Activated CD4-positive, alpha-beta memory T cell treated with anti-CD3 and anti-CD28 coated beads, Interleukin-2, amount 10 ng/mL, durations not matched to agents 7 days and 5 days (primary cell): ENCODE results near the gene ARL5C. TPM values are rescaled to one million over a fixed set of nuclear protein-coding genes. Genes with fewer than 3 reads are reported as not detected.

ENCODE experiments used
- CTCF ChIA-PET: fragments of 350-600 bp; sonication (Branson Sonifier 250); formaldehyde crosslinking; loops from one replicate; lab custom pipeline; 2021; ENCODE audit warnings: antibody characterized with exemption, inconsistent platforms; lab: Charles Lee
- POLR2A ChIA-PET: fragments of 350-600 bp; sonication (Branson Sonifier 250); formaldehyde crosslinking; loops from one replicate; lab custom pipeline; 2021; ENCODE audit warnings: antibody characterized with exemption; lab: Charles Lee
- DNase-seq: peaks from one replicate; pipeline ENCODE4 v3.0.0-alpha.2; 2020
- H3K27ac Mint-ChIP-seq: one replicate; pipeline ENCODE4 v1.8.0; 2021; ENCODE audit warnings: mild to moderate bottlenecking, mixed read lengths
- H3K27me3 Mint-ChIP-seq: one replicate; pipeline ENCODE4 v1.8.0; 2021; ENCODE audit warnings: mixed read lengths
- H3K36me3 Mint-ChIP-seq: one replicate; pipeline ENCODE4 v1.8.0; 2021; ENCODE audit warnings: low read depth, mixed read lengths
- H3K4me1 Mint-ChIP-seq: one replicate; pipeline ENCODE4 v1.8.0; 2021; ENCODE audit warnings: mixed read lengths
- H3K4me3 Mint-ChIP-seq: one replicate; pipeline ENCODE4 v1.8.0; 2021; ENCODE audit warnings: mild to moderate bottlenecking, mixed read lengths
- H3K9me3 Mint-ChIP-seq: one replicate; pipeline ENCODE4 v1.8.0; 2021; ENCODE audit warnings: mixed read lengths
- total RNA-seq, 2 experiments: library from RNA; stranded (reverse); gene quantifications; one replicate each; pipeline ENCODE4 v1.2.3, GENCODE V29; 2021

Gene ARL5C
- total RNA-seq, 2 experiments from 2014 or later = 0.15 TPM; not detected in 1

GRCh38 chr17:39200070-39200879 lies 34.3 kb upstream of the ARL5C start, which contains the start of gene RPL19:
Gene RPL19 (plus strand): TSS chr17:39200283. CDS start chr17:39200345, 62 bp downstream.
- Mint-ChIP-seq H3K27me3 (no peaks in the 10 kb centered on the region), H3K36me3 (peaks cover 51% of the 10 kb centered on the region)
- CTCF ChIA-PET = interaction anchor here (0.6 to 2.6 kb wide), 14 partner anchors 9 to 472 kb away, joined by 3 to 21 read pairs (median 6); no protein-coding TSS in a partner anchor

GRCh38 chr17:39199820-39200069 lies 33.8 kb upstream of the ARL5C start:
- no peaks in the 10 kb centered on the region for H3K27me3 Mint-ChIP-seq
- DNase-seq = peak; percentile 89
- ChIA-PET POLR2A (interaction anchor here (0.7 to 2.1 kb wide), 26 partner anchors 9 to 848 kb away, joined by 3 to 22 read pairs (median 5); partner anchors contain the start of genes ARL5C, CDK12, CWC25 and FBXL20), CTCF (interaction anchor here (0.6 to 2.6 kb wide), 16 partner anchors 10 to 472 kb away, joined by 3 to 21 read pairs (median 4); no protein-coding TSS in a partner anchor)
- H3K36me3 Mint-ChIP-seq = peaks cover 46% of the 10 kb centered on the region
- H3K4me3 Mint-ChIP-seq = peak overlapping the region; percentile 93
- peak overlapping the region; percentile 96 for H3K27ac Mint-ChIP-seq
- no peaks in the 10 kb centered on the region for H3K9me3 Mint-ChIP-seq
- H3K4me1 Mint-ChIP-seq = peaks cover 66% of the 10 kb centered on the region

More at GRCh38 chr17:39200070-39200879, 34.3 kb upstream of the ARL5C start, which contains the start of gene RPL19:
- Mint-ChIP-seq H3K9me3 (no peaks in the 10 kb centered on the region), H3K4me3 (peak within 1 kb of the TSS; percentile 93), H3K27ac (peak within 1 kb of the TSS; percentile 96), H3K4me1 (peaks cover 62% of the 10 kb centered on the region)
- peak; percentile 83 for DNase-seq
- POLR2A ChIA-PET = interaction anchor here (0.7 to 2.1 kb wide), 26 partner anchors 9 to 849 kb away, joined by 3 to 22 read pairs (median 5); partner anchors contain the start of genes ARL5C, CDK12, CWC25 and FBXL20

- Mint-ChIP-seq H3K27ac (peak overlapping the region; percentile 96), H3K4me1 (peaks cover 67% of the 10 kb centered on the region), H3K36me3 (peaks cover 37% of the 10 kb centered on the region), H3K27me3 (no peaks in the 10 kb centered on the region), H3K9me3 (no peaks in the 10 kb centered on the region), H3K4me3 (peak overlapping the region; percentile 93)
- DNase-seq = no peak
- POLR2A ChIA-PET = interaction anchor here (0.7 kb wide), 1 partner anchor 8 kb away, joined by 3 read pairs; no protein-coding TSS in a partner anchor
- CTCF ChIA-PET = interaction anchor here (2.6 kb wide), 1 partner anchor 45 kb away, joined by 21 read pairs; no protein-coding TSS in a partner anchor
These were observed 32.2 kb upstream of the ARL5C start for GRCh38 chr17:39198186-39198566.

DNA sequence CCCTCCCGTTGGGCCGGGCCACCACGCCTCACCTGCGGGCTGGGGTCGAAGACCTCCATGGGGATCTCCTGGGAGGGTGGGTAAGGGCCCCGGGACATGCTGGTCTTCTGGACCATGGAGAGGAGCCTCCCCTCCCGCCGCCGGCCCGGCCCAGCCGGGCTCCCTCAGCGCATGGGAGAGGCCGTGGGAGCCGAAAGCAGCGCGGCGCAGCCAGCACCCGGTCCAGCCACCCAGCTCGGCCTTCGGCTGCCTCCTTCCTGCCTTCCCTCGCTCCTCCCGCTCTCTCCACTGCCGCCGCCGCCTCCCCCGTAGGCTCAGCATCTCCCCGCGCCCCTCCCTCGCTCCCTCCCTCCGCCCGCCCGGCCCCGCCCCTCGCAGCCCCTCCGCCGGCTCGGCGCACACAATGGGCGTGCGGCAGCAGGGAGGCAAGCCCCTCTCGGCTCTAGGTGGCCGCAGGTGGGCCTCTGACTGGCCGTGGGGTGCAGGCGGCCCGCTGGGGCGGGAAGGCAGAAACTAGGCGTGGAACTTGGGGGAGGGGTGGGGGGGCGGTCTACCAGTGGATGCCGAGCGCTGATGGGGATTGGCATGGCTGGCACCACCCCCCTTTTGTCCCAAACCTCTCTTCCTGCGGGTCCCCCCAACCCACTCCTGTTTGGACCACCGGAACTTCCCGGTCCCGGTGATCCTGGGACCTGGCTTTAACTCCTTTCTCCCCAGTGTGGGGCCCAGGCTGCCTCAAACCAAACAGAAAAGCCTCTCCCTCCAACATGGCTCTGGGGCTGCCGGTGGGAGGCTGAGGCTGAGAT lies 31.6 kb upstream of the ARL5C start, which contains the start of gene CACNB1:
TSS of gene CACNB1 (minus strand) at position 290 of the 806 bp plus-strand sequence. CDS start at position 116, 174 bp downstream.
- DNase-seq = peak; percentile 74
- Mint-ChIP-seq H3K9me3 (no peaks in the 10 kb centered on the region), H3K4me1 (peaks cover 67% of the 10 kb centered on the region), H3K36me3 (peaks cover 38% of the 10 kb centered on the region), H3K27ac (peak within 1 kb of the TSS; percentile 96), H3K4me3 (peak within 1 kb of the TSS; percentile 93), H3K27me3 (no peaks in the 10 kb centered on the region)
- POLR2A ChIA-PET = no interaction called here
- CTCF ChIA-PET = interaction anchor here (3.0 kb wide), 1 partner anchor 33 kb away, joined by 15 read pairs; no protein-coding TSS in a partner anchor

GRCh38 chr17:39196808-39197291 lies 30.9 kb upstream of the ARL5C start:
- Mint-ChIP-seq H3K4me1 (peaks cover 64% of the 10 kb centered on the region), H3K9me3 (no peaks in the 10 kb centered on the region), H3K4me3 (peak overlapping the region; percentile 93), H3K27me3 (no peaks in the 10 kb centered on the region), H3K27ac (no peak overlapping the region), H3K36me3 (peaks cover 36% of the 10 kb centered on the region)
- ChIA-PET CTCF (interaction anchor here (3.0 kb wide), 1 partner anchor 32 kb away, joined by 15 read pairs; no protein-coding TSS in a partner anchor), POLR2A (interaction anchor here (0.6 to 1.5 kb wide), 3 partner anchors 12 to 40 kb away, joined by 3 to 6 read pairs (median 4); no protein-coding TSS in a partner anchor)
- peak; percentile 31 for DNase-seq

GRCh38 chr17:39196241-39196807 lies 30.4 kb upstream of the ARL5C start:
- Mint-ChIP-seq H3K9me3 (no peaks in the 10 kb centered on the region), H3K36me3 (peaks cover 32% of the 10 kb centered on the region), H3K4me1 (peaks cover 60% of the 10 kb centered on the region), H3K27ac (peak overlapping the region; percentile 62), H3K4me3 (peak overlapping the region; percentile 93), H3K27me3 (no peaks in the 10 kb centered on the region)
- ChIA-PET CTCF (interaction anchor here (0.8 to 3.0 kb wide), 3 partner anchors 10 to 48 kb away, joined by 3 to 15 read pairs (median 9); no protein-coding TSS in a partner anchor), POLR2A (interaction anchor here (0.6 to 1.5 kb wide), 4 partner anchors 13 to 265 kb away, joined by 3 to 7 read pairs (median 5); partner anchors contain the start of gene CDK12)
- no peak for DNase-seq

DNA sequence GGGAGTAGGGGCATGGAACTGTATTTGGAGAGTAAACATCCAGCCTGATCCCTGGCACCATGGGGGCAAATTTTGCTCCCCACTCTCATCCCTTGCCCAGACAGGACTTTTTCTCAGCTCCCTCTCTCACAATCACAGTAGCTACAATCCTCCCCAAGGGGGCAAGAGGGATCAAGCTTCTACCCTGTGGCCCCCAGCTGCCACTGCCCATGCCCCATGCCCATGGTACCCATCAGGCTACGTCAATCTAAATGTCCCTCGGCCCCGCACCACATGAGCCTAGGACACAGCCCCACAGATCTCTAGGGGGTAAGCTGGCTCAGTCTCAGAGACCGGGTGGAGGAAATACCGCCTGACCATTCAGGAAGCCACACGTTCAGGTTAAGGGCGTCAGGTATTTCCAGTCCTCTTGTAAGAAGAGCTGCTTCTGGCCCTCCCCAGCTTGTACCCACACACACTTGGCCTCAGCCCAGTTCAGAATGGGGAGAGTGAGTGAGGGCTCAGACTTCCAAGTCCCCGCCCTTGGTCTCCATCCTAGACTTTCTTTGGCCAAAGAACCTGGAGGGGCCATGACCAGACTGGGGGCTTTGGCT lies 29.7 kb upstream of the ARL5C start:
- H3K9me3 Mint-ChIP-seq = no peaks in the 10 kb centered on the region
- POLR2A ChIA-PET = interaction anchor here (1.0 to 1.5 kb wide), 3 partner anchors 14 to 266 kb away, joined by 4 to 7 read pairs (median 6); partner anchors contain the start of gene CDK12
- peak overlapping the region; percentile 62 for H3K27ac Mint-ChIP-seq
- DNase-seq = no peak
- peaks cover 54% of the 10 kb centered on the region for H3K4me1 Mint-ChIP-seq
- CTCF ChIA-PET = interaction anchor here (0.8 to 3.0 kb wide), 5 partner anchors 11 to 213 kb away, joined by 3 to 15 read pairs (median 3); no protein-coding TSS in a partner anchor
- H3K4me3 Mint-ChIP-seq = peak overlapping the region; percentile 93
- H3K36me3 Mint-ChIP-seq = peaks cover 26% of the 10 kb centered on the region
- no peaks in the 10 kb centered on the region for H3K27me3 Mint-ChIP-seq

DNA sequence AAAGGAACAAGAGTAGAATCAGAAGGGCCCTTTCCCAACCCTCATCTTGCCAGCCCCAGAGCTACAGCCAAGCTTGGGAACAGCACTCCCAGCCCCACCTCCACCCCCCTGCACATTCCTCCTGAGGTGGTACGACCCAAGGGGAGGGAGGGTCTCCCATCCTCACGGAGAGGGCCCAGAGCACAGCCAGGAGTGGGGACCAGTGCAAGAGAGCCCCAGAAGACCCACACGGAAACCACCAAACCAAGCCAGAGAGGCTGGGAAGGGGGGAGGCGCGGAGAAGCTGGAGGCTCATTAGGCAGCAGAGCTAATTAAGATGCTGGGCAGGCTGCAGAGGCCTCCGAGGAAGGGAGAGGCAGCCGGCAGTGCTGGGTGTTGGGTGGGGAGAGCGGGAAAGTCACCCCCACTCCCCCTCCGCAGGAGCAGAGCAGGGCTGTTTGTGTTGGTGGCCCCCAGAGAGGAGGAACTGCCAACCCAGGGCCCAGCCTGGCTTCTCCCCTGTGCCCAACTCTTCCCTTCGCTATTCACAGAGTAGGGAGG lies 29.1 kb upstream of the ARL5C start:
- H3K36me3 Mint-ChIP-seq = peaks cover 22% of the 10 kb centered on the region
- POLR2A ChIA-PET = interaction anchor here (1.0 to 1.5 kb wide), 2 partner anchors 20 to 266 kb away, joined by 6 to 7 read pairs; partner anchors contain the start of gene CDK12
- DNase-seq = no peak
- CTCF ChIA-PET = interaction anchor here (0.9 to 3.0 kb wide), 4 partner anchors 12 to 212 kb away, joined by 3 to 15 read pairs (median 6); no protein-coding TSS in a partner anchor
- H3K4me3 Mint-ChIP-seq = peak overlapping the region; percentile 93
- no peaks in the 10 kb centered on the region for H3K9me3 Mint-ChIP-seq
- no peak overlapping the region for H3K27ac Mint-ChIP-seq
- peaks cover 54% of the 10 kb centered on the region for H3K4me1 Mint-ChIP-seq
- H3K27me3 Mint-ChIP-seq = no peaks in the 10 kb centered on the region

DNA sequence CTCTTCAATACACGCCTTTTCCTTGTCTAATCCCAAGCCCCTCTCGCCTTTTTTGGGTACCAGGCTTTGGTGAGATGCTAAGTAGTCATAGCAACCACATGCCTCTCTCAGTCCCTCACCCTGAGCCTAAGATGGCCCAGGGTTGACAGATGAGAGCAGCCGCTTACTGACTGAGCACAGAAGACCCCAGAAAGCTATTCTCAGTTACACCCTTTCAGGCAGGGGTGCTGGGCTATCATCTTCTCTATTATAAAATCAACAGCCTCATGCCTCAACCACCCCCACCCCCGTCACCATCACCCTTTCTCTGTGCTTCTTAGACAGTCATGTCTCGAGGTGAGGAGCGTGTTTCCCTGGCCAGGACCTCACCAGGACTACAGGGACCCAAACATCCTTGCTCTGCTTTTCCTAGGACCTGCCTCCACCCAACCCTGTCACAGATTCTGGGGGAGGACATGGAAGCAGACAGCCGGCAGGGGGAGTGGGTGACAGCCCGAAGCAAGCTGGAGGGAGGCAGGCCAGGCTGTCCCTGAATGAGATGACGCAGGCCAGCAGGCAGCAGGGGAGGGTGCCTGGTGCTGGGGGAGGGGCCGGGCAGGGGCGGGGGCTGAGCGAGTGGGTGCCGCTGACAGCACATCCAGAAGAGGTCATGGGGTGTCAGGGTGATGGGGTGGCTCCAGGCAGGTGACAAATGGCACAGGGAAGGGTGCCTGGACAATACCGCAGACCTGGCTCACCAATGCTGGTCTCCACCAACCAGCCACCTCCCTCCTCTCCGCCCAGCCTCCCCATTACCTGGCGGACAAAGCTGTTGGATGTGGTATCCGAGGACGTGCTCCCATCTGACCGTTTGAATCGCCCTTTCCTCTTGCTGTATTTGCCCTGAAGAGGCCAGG lies 28.4 kb upstream of the ARL5C start:
- DNase-seq = no peak
- ChIA-PET POLR2A (no interaction called here), CTCF (interaction anchor here (1.4 to 3.0 kb wide), 2 partner anchors 30 to 211 kb away, joined by 3 to 15 read pairs; no protein-coding TSS in a partner anchor)
- Mint-ChIP-seq H3K9me3 (no peaks in the 10 kb centered on the region), H3K36me3 (peaks cover 21% of the 10 kb centered on the region), H3K27ac (peak overlapping the region; percentile 31), H3K27me3 (no peaks in the 10 kb centered on the region), H3K4me3 (no peak overlapping the region), H3K4me1 (peaks cover 48% of the 10 kb centered on the region)

DNA sequence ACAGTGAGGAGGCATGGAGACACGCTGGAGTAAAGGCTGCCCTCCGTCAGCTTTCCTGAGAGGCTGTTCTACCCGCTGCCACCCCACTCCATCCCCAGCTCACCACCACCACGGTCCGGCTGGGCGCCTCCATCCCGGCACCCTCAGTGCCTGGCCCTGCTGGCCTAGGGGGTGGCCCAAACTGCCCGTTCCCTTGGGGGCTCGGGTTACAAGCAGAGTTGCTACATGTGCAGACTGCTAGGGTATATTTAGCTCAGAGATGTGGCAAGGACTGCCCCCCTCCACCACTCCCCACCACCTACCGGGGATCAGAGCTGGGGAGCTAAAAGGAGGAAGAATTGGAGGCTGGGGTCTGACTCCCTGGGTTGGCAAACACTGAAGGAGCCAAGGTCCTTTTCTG lies 27.4 kb upstream of the ARL5C start:
- Mint-ChIP-seq H3K27me3 (no peaks in the 10 kb centered on the region), H3K36me3 (peaks cover 21% of the 10 kb centered on the region), H3K4me1 (peaks cover 39% of the 10 kb centered on the region), H3K9me3 (no peaks in the 10 kb centered on the region), H3K4me3 (no peak overlapping the region), H3K27ac (no peak overlapping the region)
- DNase-seq = no peak
- CTCF ChIA-PET = no interaction called here
- POLR2A ChIA-PET = no interaction called here
